PC-9 (cell line): Measurements from ENCODE around the gene UBQLN1.

Experiments
- EZH2 ChIP-seq: fragments of 200-600 bp; sonication (generic); IDR thresholded peaks from 2 replicates; pipeline ENCODE4 v1.8.0; 2017; ENCODE audit warnings: antibody characterized with exemption, low read depth
- TF ChIP-seq, protein P1 (sequence below): fragments of 200-600 bp; sonication (generic); conservative IDR thresholded peaks from 2 replicates; pipeline ENCODE4 v1.6.1; 2017; ENCODE audit warnings: mixed run types, antibody characterized with exemption, mild to moderate bottlenecking, moderate library complexity

- no peak for TF ChIP-seq EZH2
- TF ChIP-seq, protein P1, sequence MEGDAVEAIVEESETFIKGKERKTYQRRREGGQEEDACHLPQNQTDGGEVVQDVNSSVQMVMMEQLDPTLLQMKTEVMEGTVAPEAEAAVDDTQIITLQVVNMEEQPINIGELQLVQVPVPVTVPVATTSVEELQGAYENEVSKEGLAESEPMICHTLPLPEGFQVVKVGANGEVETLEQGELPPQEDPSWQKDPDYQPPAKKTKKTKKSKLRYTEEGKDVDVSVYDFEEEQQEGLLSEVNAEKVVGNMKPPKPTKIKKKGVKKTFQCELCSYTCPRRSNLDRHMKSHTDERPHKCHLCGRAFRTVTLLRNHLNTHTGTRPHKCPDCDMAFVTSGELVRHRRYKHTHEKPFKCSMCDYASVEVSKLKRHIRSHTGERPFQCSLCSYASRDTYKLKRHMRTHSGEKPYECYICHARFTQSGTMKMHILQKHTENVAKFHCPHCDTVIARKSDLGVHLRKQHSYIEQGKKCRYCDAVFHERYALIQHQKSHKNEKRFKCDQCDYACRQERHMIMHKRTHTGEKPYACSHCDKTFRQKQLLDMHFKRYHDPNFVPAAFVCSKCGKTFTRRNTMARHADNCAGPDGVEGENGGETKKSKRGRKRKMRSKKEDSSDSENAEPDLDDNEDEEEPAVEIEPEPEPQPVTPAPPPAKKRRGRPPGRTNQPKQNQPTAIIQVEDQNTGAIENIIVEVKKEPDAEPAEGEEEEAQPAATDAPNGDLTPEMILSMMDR = no peak
Observed at GRCh38 chr9:83733739-83734138, 26.0 kb upstream of the UBQLN1 start.
